Adrenal gland (tissue), 12 donors: ENCODE measurements around the gene VAMP5. TPM values are rescaled to one million over a fixed set of nuclear protein-coding genes. Genes with fewer than 3 reads are reported as not detected.

Experiments used
- DNase-seq, 7 donors: peaks; one replicate each; pipeline ENCODE4 v3.0.0-alpha.2; 2019 to 2020
- H3K27ac ChIP-seq, 5 donors: fragments of 200-600 bp; sonication (generic) in 4 of 5; 1 replicate in 3 of 5; 2 replicates in 2 of 5; pipeline versions ENCODE4 v1.5.1 to v1.8.0; 2016 to 2020; ENCODE audit warnings: mild to moderate bottlenecking in 1 of 5
- H3K27me3 ChIP-seq: fragments of 200-600 bp; 2 replicates; pipeline ENCODE4 v1.8.0; 2021
- H3K36me3 ChIP-seq, 2 donors: fragments of 200-600 bp; replicated peaks in 1 of 2; 1 replicate in 1 of 2; 2 replicates in 1 of 2; pipeline versions ENCODE4 v1.5.1 to v1.8.0; 2018 to 2022
- H3K4me1 ChIP-seq, 2 donors: fragments of 200-600 bp; replicated peaks in 1 of 2; 1 replicate in 1 of 2; 2 replicates in 1 of 2; pipeline versions ENCODE4 v1.5.1 to v1.8.0; 2018 to 2021
- H3K4me3 ChIP-seq, 4 donors: fragments of 200-600 bp; sonication (generic) in 3 of 4; one replicate each; pipeline ENCODE4 v1.5.1; 2016 to 2018
- H3K9me3 ChIP-seq, 3 donors: fragments of 200-600 bp; sonication (generic) in 1 of 3; replicated peaks in 1 of 3; 1 replicate in 2 of 3; 2 replicates in 1 of 3; pipeline versions ENCODE4 v1.5.1 to v1.8.0; 2016 to 2021
- CTCF ChIP-seq, 6 experiments: fragments of 450-650 bp in 4 of 6; fragments of 200-600 bp in 2 of 6; sonication (generic) in 1 of 6; IDR thresholded peaks; 1 replicate in 5 of 6; 2 replicates in 1 of 6; pipeline versions ENCODE4 v1.5.1 to v1.8.0; 2016 to 2021; ENCODE audit warnings: antibody characterized with exemption in 6 of 6, mild to moderate bottlenecking in 2 of 6, moderate library complexity in 1 of 6
- POLR2A ChIP-seq, 2 donors: fragments of 450-650 bp; IDR thresholded peaks; one replicate each; pipeline ENCODE4 v1.6.1; 2017; ENCODE audit warnings: antibody characterized with exemption in 2 of 2, mild to moderate bottlenecking in 2 of 2, moderate library complexity in 1 of 2
- WGBS, 4 donors: extraction: QIAGEN DNeasy Blood & Tissue Kit in 2 of 4; methylation state at CpG; one replicate each; pipeline versions ENCODE4 v1.1.5 to v1.1.7; 2013 to 2017; 5-methylcytosine and 5-hydroxymethylcytosine counted together
- intact Hi-C, 2 donors: fragments of 100-400 bp; cut with DNase I; formaldehyde crosslinking; loops; one replicate each; pipeline versions ENCODE4 v1.14.1 to v1.15.0; 2022 to 2023
- polyA plus RNA-seq, 3 donors: library from polyadenylated mRNA; stranded (reverse); fragments of 200-250 nt in 2 of 3; fragments of 350-450 nt in 1 of 3; fragmentation: Illumina TruSeq in 1 of 3; extraction: RNeasy Lipid Tissue Mini Kit (QIAGEN cat#74804) in 1 of 3; gene quantifications; one replicate each; pipeline ENCODE4 v1.2.3, GENCODE V29; 2013 to 2014
- total RNA-seq, 9 donors: library from RNA; depleted of rRNA in 4 of 9; stranded (reverse); fragments of >200 nt in 4 of 9; fragments of 120-200 nt in 1 of 9; fragmentation: NEBNext Ultra II Directional in 1 of 9; extraction: Animal tissue kit (Norgen Biotek cat#: 25700) in 1 of 9; gene quantifications; one replicate each; pipeline versions ENCODE4 v1.1.0 to v1.2.4, GENCODE V29; 2013 to 2023
- donor health status: healthy with polysubstance abuse.
- donor health status: Bipolar disorder and iron deficiency.
- donor health status: DM: yes; HTN: yes; CAD: no.
- donor health status: DM: no; HTN: no; CAD: no.
- donor health status: DM: no; HTN: no; CAD: no.
- donor health status: DM: yes; HTN: yes; CAD: no.

Gene VAMP5
- total and polyA plus RNA-seq, 12 donors, result 30.2 to 130 (median 78.3) TPM

- peak; percentile 63 to 86 (median 70) for DNase-seq
Observed at GRCh38 chr2:85537600-85538506, 46.4 kb upstream of the VAMP5 start.

GRCh38 chr2:85538507-85539360 lies 45.5 kb upstream of the VAMP5 start, which contains the start of gene MAT2A:
Gene MAT2A (plus strand): TSS chr2:85539168. CDS start chr2:85539288, 120 bp downstream.
- no peaks in the 10 kb centered on the region for H3K9me3 ChIP-seq
- WGBS, 4 donors, result 0% methylated on average over 20 to 92 of the region's 92 CpGs
- peaks cover 0 to 32% of the 10 kb centered on the region in 2 donors for H3K36me3 ChIP-seq
- peak; percentile 50 to 87 (median 78) for TF ChIP-seq CTCF (IDR thresholded peaks at IDR 0.05)
- peak; percentile 99 to 100 for TF ChIP-seq POLR2A (IDR thresholded peaks at IDR 0.05)
- DNase-seq, result peak; percentile 92 to 97 (median 93)
- no peaks in the 10 kb centered on the region for H3K27me3 ChIP-seq
- peak within 1 kb of the TSS; percentile 94 to 100 (median 99) for H3K27ac ChIP-seq
- peaks cover 20 to 56% of the 10 kb centered on the region in 2 donors for H3K4me1 ChIP-seq
- peak within 1 kb of the TSS; percentile 47 to 98 (median 72) for H3K4me3 ChIP-seq
- intact Hi-C loops, result loop anchor here (5.0 kb wide), 1 partner anchor 101 kb away; no protein-coding TSS in a partner anchor

More at GRCh38 chr2:85537600-85538506, 46.4 kb upstream of the VAMP5 start:
- H3K27me3 ChIP-seq, result no peaks in the 10 kb centered on the region
- H3K4me3 ChIP-seq, result peak overlapping the region; percentile 33 to 82 (median 52)
- 3 to 5% (median 4%) methylated on average over 31 to 35 of the region's 35 CpGs for WGBS, 4 donors
- H3K36me3 ChIP-seq, result peaks cover 0 to 23% of the 10 kb centered on the region in 2 donors
- TF ChIP-seq POLR2A (IDR thresholded peaks at IDR 0.05) (peak in 1 of 2 donors; percentile 19), CTCF (IDR thresholded peaks at IDR 0.05) (no peak)
- peaks cover 20 to 48% of the 10 kb centered on the region in 2 donors for H3K4me1 ChIP-seq
- no peaks in the 10 kb centered on the region for H3K9me3 ChIP-seq
- intact Hi-C loops, result loop anchor here (5.0 kb wide), 1 partner anchor 101 kb away; no protein-coding TSS in a partner anchor
- peak overlapping the region; percentile 94 to 100 (median 99) for H3K27ac ChIP-seq

GRCh38 chr2:85539361-85540132 lies 44.7 kb upstream of the VAMP5 start:
- H3K4me1 ChIP-seq, result peaks cover 20 to 56% of the 10 kb centered on the region in 2 donors
- H3K27me3 ChIP-seq, result no peaks in the 10 kb centered on the region
- intact Hi-C loops, result loop anchor here (5.0 kb wide), 1 partner anchor 102 kb away; no protein-coding TSS in a partner anchor
- H3K27ac ChIP-seq, result peak overlapping the region; percentile 94 to 100 (median 99)
- H3K36me3 ChIP-seq, result peaks cover 0 to 40% of the 10 kb centered on the region in 2 donors
- 0% methylated on average over 16 to 67 of the region's 67 CpGs for WGBS, 4 donors
- TF ChIP-seq CTCF (IDR thresholded peaks at IDR 0.05) (no peak), POLR2A (IDR thresholded peaks at IDR 0.05) (peak in 1 of 2 donors; percentile 8)
- H3K4me3 ChIP-seq, result peak overlapping the region; percentile 47 to 98 (median 72)
- H3K9me3 ChIP-seq, result no peaks in the 10 kb centered on the region
- DNase-seq, result peak; percentile 63 to 84 (median 72)
